ENCODE data around the gene WDR33.

The WDR33 gene

DNA sequence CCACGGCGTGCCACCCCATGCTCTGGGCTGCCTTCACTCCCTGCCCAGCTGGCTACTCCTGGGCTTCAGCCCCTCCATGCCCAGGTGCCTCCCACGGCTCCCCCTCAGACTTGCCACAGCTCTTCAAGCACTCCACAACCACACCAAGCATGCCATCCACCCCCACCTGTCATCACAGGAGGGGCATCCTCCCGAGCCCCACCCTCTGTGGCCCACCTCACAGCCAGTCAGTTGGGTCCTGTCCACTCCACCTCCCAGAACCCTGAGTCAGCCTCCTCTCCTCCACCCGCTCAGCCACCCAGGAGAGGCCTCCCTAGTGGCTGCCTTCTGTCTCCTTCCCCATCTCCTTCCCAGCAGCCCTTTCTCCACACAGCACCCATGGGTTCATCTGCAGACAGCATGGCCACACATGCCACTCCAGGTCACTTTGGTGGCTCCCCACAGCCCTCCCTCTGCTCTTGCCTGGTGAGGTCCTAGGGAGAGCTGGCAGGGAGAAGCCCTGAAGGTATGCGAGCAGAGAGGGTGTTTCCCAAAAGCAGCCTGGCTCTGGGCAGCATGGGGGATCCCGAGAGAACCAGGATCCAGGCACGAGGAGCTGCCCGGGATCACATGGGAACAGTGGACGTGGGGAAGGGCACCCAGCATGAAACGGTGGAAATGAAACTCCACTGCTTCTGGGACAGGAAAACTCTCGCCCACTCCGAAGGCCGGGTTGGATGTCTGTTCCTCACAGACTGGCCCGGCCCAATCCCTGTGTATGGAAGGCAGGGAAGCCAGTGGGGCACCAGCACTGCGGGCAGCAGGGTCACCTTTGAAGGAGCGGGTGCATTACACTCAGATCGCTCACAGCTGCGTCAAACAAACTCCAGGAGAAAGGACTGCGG, 138.4 kb downstream of the WDR33 start:
- no peak for DNase-seq (ENCODE audit: low read depth in 2 of 2)

GRCh38 chr2:127671557-127672302, 139.2 kb downstream of the WDR33 start:
- no peak for DNase-seq (ENCODE audit: low read depth in 2 of 2)

- no peak for DNase-seq (ENCODE audit: low read depth in 2 of 2)
These were observed 140.0 kb downstream of the WDR33 start for GRCh38 chr2:127670957-127671290.

- no peak for DNase-seq (ENCODE audit: low read depth in 2 of 2)
These were observed 140.7 kb downstream of the WDR33 start for GRCh38 chr2:127670055-127670956.

GRCh38 chr2:127669056-127669455, 141.9 kb downstream of the WDR33 start:
- no peak for DNase-seq (ENCODE audit: low read depth in 2 of 2)

DNA sequence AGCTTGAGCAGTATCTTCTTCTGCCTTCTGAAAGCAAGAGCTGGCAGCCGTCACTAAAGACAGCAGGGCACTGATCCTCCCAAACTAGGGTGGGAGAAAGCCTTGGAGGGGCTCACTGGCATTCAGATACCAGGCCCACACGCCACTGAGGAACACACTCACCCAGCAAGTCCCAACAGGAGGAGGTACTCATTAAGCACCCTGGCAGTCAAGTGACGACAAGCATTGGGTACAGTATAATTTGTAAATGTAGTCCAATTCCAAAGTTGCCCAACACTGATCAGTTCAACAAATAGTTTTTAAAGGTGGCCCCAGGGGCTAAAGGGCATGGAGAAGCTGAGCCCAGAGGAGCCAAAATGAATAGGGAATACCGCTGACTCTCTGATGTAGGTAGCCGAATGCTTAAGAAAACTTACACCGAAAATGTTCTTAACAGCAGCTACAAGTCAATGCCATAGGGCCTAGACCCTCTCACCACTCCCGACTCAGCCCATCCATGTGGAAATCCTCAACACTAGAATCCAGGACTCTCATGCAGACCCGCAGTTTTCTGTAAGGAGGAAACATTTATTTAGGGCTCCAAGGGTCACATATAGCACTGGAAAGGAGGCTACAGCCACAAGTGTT, 145.6 kb downstream of the WDR33 start:
- DNase-seq (ENCODE audit: low read depth in 2 of 2) = no peak

DNA sequence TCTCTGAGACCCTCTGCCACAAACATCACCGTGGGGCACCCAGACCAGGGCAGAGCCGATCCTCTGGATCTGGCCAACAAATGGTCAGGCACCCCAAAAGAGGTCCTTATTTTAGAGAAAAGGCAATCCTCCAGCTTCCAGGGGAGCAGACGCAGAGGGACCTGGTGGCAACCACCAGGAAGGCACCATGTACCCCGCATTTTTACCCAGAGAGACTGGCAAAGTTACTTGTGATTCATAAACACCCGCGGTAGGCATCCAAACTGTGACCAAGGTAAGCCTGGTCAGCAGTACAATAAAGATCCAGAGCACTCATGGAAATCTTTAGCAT, 146.1 kb downstream of the WDR33 start:
- no peak for DNase-seq (ENCODE audit: low read depth in 2 of 2)

DNA sequence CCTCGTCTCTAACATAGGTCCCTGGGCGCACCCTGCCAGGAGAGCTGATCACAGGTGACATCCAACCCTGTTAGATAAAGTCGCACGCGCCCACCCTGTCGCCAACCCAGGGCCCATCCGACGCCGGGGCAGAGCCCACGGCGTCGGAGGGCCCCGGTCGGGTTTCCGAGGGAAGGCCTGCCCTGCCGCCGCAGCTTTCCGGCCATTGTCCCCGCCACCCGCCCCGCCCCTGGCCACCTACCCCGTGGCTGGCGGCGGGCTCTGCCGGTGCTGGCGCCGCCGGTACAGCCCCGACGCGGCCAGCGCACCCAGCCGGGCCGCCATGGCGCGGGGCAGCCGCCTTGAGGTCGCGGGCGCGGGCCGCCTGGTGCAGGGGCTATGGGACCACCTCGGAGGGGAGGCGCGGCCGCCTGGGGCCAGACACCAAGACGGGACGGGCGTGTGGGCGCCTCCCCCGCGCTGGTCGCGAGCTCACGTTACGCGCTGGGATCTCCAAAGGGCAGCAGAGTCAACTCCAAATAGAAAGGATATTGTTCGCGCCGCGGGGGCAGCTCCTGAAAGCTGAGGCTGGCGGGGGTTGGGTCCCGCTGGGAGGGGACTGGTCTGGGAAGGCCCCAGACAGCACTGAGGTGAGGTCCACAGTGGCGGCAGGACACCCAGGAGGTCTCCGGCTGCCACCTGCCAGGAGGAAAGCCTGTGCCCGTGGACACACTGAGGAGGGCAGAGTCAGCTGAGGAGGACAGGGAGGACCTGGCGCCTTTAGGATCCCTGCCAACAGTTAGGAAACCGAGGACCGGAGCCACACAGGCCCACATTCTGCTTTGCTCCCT, 146.7 kb downstream of the WDR33 start:
- DNase-seq (ENCODE audit: low read depth in 2 of 2) = no peak

DNA sequence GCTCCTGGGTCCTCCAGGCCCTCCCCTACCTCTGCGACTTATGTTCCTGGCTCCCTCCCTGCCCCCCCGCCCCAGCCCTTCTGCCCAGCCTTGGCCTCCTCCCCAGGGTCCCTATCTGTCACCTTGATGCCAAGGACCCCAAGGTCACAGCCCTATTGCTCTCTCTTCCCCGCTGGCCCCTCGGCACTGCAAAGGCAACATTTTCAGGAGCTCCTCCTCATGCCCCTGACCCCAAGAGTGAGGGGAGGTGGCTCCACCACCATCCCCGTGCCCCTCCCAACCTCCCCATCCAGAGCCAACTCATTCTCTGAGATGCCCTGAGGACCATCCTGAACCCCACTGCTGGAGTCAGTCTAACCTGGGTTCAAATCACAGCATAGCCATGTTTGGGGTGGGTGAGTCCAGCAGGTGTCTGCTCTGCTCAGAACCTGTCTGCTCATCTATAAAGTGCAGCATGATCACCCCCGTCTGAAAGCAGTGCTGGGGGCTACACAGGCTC, 147.4 kb downstream of the WDR33 start:
- DNase-seq (ENCODE audit: low read depth in 2 of 2) = no peak

DNA sequence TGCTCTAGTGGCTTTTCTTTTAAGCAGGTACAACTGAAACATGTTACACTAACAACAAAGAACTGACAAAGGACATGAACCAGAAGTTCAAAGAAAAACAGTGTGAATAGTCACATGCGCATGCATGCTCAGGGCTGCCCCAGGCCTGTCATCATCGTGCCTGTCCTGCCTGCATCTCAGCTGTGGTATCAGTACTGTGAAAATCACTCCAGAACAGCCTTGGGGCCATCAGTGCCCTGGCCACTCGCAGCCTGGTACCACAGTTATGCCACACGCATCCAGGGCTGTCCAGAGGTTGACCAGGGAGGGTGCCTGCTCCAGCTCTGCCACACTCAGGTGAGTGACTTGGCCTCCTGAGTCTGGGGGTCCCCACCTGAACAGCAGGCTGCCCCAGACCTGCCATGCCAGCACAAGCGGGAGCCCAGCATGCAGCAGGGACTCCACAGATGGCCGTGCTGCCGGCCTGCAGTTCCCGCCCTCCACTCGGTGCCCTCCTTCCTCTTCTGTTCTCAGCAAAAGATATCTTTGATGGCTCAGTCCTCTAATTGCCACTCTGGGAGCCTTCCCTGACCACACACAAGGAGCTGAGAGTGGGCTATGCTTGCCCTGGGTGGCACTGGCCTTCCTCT, 147.9 kb downstream of the WDR33 start:
- no peak for DNase-seq (ENCODE audit: low read depth in 2 of 2)

GRCh38 chr2:127661949-127662510, 148.9 kb downstream of the WDR33 start:
- no peak for DNase-seq (ENCODE audit: low read depth in 2 of 2)

DNA sequence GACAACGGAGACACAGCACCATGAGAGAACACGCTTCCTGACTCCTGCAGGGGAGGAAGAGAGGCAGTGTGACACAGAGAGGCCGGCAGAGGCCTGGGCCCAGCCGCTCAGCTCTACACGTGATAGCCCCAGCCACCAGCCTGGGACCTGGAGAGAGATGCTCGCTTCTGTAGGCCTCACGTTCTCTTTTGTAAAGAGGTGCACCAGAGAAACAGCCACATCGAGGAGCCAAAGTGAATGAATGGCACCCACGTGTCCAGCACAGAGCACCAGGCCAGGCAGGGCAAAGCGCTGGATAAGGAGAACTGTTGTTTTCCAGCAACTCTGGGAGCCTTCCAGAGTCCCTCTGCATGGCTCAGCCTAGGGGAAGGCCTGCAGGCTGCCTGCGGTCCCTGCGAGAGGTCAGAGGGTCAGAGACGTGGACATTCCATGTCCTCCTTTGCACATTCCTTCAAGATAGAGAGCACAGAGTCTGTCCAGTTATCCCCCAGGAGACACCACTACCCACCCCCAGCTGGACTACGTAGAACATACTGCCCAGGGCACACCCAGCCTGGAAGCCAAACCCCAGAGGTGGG, 149.8 kb downstream of the WDR33 start:
- no peak for DNase-seq (ENCODE audit: low read depth in 2 of 2)

DNA sequence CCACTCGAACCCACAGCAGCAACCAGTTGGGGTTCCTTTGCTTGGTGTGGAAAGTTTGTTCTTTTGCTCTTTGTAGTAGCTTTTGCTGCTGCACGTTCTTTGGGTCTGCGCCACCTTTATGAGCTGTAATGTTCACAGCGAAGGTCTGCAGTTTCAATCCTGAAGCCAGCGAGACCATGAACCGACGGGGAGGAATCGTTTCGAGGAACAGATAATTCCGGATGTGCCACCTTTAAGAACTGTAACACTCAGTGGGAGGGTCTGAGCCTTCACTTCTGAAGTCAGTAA, 150.7 kb downstream of the WDR33 start:
- no peak for DNase-seq (ENCODE audit: low read depth in 2 of 2)

- no peak for DNase-seq (ENCODE audit: low read depth in 2 of 2)
These were observed 151.3 kb downstream of the WDR33 start for GRCh38 chr2:127659408-127660290.

- no peak for DNase-seq (ENCODE audit: low read depth in 2 of 2)
These were observed 152.1 kb downstream of the WDR33 start for GRCh38 chr2:127658641-127659407.

DNA sequence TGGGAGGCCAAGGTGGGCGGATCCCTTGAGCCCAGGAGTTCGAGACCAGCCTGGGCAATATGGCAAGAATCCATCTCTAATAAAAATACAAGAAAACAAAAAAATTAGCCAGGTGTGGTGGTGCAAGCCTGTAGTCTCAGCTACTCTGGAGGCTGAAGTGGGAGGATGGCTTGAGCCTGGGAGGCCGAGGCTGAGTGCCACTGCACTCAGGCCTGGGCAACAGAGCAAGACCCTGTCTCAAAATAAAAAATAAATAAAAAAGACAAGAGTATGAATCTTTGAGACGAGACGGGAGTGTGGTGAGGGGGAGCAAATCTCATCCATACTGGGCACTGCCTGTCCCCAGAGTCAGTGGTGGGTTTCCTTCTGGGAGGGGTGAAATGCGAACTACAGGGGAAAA, 152.8 kb downstream of the WDR33 start:
- no peak for DNase-seq (ENCODE audit: low read depth in 2 of 2)

DNA sequence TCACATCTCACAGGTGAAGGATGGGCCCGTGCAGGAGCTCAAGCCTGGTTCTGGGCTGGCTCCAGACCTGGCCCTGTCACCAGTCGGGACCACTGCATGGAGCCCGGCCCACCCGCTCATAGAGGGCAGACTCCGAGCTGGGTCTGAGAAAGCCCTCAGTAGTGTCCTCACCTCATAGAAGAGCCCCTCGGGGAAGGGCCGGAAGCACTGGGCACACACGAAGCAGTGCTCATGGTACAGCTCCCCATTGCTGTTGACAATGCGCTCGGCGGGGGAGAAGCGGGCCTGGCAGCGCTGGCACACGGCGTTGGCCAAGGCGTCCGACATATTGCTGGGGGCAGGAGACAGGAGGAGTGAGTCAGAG, 153.8 kb downstream of the WDR33 start:
- DNase-seq (ENCODE audit: low read depth in 2 of 2) = no peak

DNA sequence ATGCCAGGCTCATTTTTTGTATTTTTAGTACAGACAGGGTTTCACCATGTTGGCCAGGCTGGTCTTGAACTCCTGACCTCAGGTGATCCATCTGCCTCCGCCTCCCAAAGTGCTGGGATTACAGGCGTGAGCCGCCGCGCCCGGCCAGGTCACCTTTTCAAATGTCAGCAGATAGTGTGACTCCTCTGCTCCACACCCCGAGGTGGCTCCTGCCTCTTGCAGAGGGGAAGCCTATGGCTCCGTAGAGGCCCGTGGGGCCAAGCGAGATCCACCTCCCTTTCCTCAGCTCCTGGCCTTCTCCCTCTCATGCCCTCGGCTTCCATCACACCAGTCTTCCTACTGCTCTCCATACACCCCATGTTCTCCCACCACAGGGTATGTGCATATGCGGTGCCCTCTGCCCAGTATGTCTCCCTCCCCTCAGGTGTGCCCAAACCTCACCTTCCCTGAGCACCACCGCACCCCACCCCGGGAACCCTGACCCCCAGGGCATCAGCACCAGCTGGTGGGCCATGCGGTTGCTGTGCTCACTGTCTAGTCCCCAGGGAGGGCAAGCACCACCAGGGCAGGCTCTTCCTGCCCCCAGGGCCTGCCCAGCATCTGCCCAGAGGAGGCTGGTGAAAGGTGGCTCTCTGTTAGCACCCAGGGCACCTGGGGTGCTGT, 154.3 kb downstream of the WDR33 start:
- no peak for DNase-seq (ENCODE audit: low read depth in 2 of 2)
